22Rv1 (cell line): ENCODE results near the gene XIRP1.
"Not testable (repeated sequence)": the region's sequence is repeated elsewhere in the genome, so short reads cannot be mapped to it uniquely, and the experiment has no call there.

Source experiments
- H3K27ac ChIP-seq: fragments of 450-650 bp; 2 replicates; pipeline ENCODE4 v1.5.1; 2017
- CTCF ChIP-seq: fragments of 450-650 bp; IDR thresholded peaks from 2 replicates; pipeline ENCODE4 v1.5.1; 2017; ENCODE audit warnings: mild to moderate bottlenecking
- ZFX ChIP-seq: fragments of 450-650 bp; IDR thresholded peaks from 2 replicates; pipeline ENCODE4 v1.6.1; 2017; ENCODE audit warnings: antibody characterized with exemption, borderline replicate concordance

XIRP1 gene

GRCh38 chr3:39192490-39193092 lies at the start of gene XIRP1:
Gene XIRP1, minus strand, starts transcription at chr3:39192595. Its CDS starts 3,150 bp downstream, at chr3:39189445.
- H3K27ac ChIP-seq = no peak within 1 kb of the TSS
- no peak for TF ChIP-seq CTCF
- no peak for TF ChIP-seq ZFX

- no peak overlapping the region for H3K27ac ChIP-seq
- TF ChIP-seq ZFX (no peak), CTCF (no peak)
Measured at GRCh38 chr3:39241561-39241960, 49.2 kb upstream of the XIRP1 start.

- TF ChIP-seq ZFX = no peak
- TF ChIP-seq CTCF = no peak
Measured at GRCh38 chr3:39237027-39237426, 44.6 kb upstream of the XIRP1 start.

GRCh38 chr3:39234651-39235050 lies 42.3 kb upstream of the XIRP1 start:
- no peak for TF ChIP-seq CTCF
- no peak for TF ChIP-seq ZFX
- H3K27ac ChIP-seq = no peak overlapping the region

More at GRCh38 chr3:39237027-39237426, 44.6 kb upstream of the XIRP1 start:
- no peak overlapping the region for H3K27ac ChIP-seq

- no peak for TF ChIP-seq ZFX
- TF ChIP-seq CTCF = no peak
- no peak overlapping the region for H3K27ac ChIP-seq
Measured at GRCh38 chr3:39232859-39233258, 40.5 kb upstream of the XIRP1 start.

GRCh38 chr3:39230453-39230852 lies 38.1 kb upstream of the XIRP1 start:
- no peak overlapping the region for H3K27ac ChIP-seq
- TF ChIP-seq CTCF (no peak), ZFX (no peak)

GRCh38 chr3:39228496-39228895 lies 36.1 kb upstream of the XIRP1 start:
- no peak overlapping the region for H3K27ac ChIP-seq
- TF ChIP-seq CTCF (no peak), ZFX (no peak)

GRCh38 chr3:39227596-39227995 lies 35.2 kb upstream of the XIRP1 start:
- H3K27ac ChIP-seq = not testable (repeated sequence)
